OCI-LY7 (cell line): ENCODE measurements around the gene TBC1D5.

Experiments
- EZH2phosphoT487 ChIP-seq: fragments of 200-600 bp; sonication (generic); IDR thresholded peaks from 2 replicates; pipeline ENCODE4 v1.6.1; 2018; ENCODE audit warnings: low read depth, borderline replicate concordance, mild to moderate bottlenecking, mixed run types, antibody characterized with exemption, low read length, moderate library complexity, mixed read lengths
- TF ChIP-seq, protein P1 (sequence below): fragments of 200-600 bp; sonication (generic); conservative IDR thresholded peaks from 2 replicates; pipeline ENCODE4 v1.5.1; 2014; ENCODE audit warnings: mild to moderate bottlenecking, antibody characterized with exemption, low read length, moderate library complexity, mixed read lengths

DNA sequence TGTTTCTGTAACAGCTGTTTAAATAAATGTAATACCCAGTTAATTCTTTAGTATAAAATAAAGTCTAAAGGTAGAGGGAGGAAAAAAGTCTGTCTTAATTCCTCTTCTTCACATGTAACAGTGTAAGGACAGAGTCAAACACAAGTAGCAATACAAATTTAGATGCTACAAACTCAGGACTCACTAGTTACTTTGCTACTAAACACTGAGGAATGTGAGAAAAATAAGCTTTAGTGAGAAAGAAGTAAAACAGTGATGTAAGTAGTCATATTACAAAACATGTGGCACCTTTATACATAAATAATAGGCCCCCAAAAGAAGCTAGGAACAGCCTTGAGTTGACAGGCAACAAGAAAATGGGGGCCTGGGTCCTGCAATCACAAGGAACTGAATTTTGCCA lies 113.0 kb downstream of the TBC1D5 start:
- TF ChIP-seq, protein P1, sequence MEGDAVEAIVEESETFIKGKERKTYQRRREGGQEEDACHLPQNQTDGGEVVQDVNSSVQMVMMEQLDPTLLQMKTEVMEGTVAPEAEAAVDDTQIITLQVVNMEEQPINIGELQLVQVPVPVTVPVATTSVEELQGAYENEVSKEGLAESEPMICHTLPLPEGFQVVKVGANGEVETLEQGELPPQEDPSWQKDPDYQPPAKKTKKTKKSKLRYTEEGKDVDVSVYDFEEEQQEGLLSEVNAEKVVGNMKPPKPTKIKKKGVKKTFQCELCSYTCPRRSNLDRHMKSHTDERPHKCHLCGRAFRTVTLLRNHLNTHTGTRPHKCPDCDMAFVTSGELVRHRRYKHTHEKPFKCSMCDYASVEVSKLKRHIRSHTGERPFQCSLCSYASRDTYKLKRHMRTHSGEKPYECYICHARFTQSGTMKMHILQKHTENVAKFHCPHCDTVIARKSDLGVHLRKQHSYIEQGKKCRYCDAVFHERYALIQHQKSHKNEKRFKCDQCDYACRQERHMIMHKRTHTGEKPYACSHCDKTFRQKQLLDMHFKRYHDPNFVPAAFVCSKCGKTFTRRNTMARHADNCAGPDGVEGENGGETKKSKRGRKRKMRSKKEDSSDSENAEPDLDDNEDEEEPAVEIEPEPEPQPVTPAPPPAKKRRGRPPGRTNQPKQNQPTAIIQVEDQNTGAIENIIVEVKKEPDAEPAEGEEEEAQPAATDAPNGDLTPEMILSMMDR: no peak
- no peak for TF ChIP-seq EZH2phosphoT487
